Measurements from ENCODE around the gene FAM13C. TPM values are rescaled to one million over a fixed set of nuclear protein-coding genes. Genes with fewer than 3 reads are reported as not detected.
A peak's percentile ranks its signal among the peaks of the same experiment; 100 is the strongest.

Gene FAM13C
- total and polyA plus RNA-seq, 10 donors: 1.5 to 19.7 (median 8.9) TPM

DNA sequence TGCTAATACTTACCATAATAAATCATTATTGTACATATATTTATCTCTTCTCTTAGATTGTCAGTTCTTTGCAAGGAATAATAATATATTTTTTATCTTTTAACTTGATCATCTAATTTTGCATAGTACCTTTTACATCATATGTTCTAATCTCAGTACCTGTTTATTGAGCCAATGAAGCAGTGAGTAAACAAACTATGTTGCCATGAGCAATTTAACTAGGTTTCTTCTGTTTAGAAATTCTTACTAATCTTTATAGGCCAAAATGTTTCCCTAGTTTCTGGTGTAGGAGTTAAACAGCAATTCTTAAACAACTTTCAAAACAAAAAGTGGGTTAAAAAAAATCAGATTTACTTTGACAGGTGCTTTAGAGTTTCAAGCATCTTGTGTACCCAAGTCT is 124.6 kb downstream of the FAM13C start:
- Histone ChIP-seq H3K9me3 (no peaks in the 10 kb centered on the region), H3K27me3 (replicated peaks in 1 of 7) (no peaks in the 10 kb centered on the region), H3K4me3 (no peak overlapping the region), H3K4me1 (no peaks in the 10 kb centered on the region), H3K36me3 (no peaks in the 10 kb centered on the region), H3K27ac (no peak overlapping the region)
- intact Hi-C loops (cut with DNase I; ENCODE audit: low total_unique reads): no loop called here
- TF ChIP-seq POLR2AphosphoS5 (IDR thresholded peaks at IDR 0.05) (no peak), POLR2A (IDR thresholded peaks at IDR 0.05) (no peak)
- TF ChIP-seq, protein P1, sequence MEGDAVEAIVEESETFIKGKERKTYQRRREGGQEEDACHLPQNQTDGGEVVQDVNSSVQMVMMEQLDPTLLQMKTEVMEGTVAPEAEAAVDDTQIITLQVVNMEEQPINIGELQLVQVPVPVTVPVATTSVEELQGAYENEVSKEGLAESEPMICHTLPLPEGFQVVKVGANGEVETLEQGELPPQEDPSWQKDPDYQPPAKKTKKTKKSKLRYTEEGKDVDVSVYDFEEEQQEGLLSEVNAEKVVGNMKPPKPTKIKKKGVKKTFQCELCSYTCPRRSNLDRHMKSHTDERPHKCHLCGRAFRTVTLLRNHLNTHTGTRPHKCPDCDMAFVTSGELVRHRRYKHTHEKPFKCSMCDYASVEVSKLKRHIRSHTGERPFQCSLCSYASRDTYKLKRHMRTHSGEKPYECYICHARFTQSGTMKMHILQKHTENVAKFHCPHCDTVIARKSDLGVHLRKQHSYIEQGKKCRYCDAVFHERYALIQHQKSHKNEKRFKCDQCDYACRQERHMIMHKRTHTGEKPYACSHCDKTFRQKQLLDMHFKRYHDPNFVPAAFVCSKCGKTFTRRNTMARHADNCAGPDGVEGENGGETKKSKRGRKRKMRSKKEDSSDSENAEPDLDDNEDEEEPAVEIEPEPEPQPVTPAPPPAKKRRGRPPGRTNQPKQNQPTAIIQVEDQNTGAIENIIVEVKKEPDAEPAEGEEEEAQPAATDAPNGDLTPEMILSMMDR (IDR thresholded peaks at IDR 0.05 in 8 of 11, conservative IDR thresholded peaks at IDR 0.05 in 3 of 11): no peak
- no peak for DNase-seq

DNA sequence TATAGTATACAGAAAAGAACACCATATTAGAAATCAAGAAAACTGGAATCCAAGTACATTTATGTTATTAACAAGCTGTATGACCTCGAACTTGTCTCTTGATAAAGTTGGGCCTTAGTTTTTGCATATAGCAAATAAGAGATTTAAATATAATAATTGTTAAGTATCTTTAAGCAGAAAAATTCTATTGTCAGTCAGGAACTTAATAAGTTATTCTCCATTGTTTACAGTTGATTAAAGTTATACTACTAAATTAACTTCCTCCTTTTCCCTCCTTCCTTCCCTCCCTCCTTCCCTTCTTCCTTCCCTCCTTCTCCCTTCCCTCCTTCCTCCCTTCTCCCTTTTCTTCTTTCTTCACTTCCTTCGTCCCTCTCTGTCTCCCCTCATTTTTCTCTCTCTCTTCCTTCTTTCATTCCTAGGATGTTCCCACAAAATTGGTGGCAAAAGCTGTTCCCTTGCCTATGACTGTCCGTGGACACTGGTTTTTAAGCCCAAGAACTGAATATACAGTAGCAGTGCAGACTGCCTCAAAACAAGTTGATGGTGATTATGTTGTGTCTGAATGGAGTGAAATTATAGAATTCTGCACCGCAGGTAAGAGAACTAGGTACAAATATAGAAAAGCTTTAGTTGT is 126.2 kb downstream of the FAM13C start:
- intact Hi-C loops (cut with DNase I; ENCODE audit: low total_unique reads): no loop called here

DNA sequence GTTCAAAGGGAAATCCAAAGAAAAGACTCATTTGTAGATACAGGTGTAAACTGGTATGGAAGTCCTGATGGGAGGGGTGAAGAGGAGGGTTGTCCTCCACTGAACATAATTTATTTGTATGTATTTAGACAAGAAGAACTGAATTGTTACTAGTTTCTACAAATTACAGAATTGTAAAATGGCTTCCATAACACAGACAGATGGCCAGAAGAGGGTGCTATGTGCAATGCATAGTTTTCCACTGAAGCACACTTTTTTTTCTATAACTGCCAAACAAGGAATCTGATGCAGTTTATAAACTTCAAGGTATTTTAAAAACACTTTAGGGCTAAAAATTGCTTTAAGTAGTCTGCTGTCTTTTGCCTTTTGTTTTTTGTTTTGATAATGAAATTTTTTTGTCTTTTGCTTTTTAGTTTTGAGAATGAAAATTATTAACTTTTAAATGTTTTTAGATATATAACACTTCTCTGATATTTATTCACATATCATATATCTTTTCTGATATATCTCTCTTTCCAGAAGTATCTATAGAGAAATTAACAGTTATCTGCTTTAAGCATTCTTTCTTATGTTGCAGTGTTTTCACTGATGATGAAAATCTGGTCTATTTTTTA is 127.4 kb downstream of the FAM13C start:
- Histone ChIP-seq H3K4me3 (no peak overlapping the region), H3K4me1 (no peaks in the 10 kb centered on the region), H3K27me3 (replicated peaks in 1 of 7) (no peaks in the 10 kb centered on the region), H3K9me3 (no peaks in the 10 kb centered on the region), H3K36me3 (no peaks in the 10 kb centered on the region), H3K27ac (no peak overlapping the region)
- DNase-seq: no peak
- intact Hi-C loops (cut with DNase I; ENCODE audit: low total_unique reads): no loop called here
- TF ChIP-seq POLR2A (IDR thresholded peaks at IDR 0.05) (no peak), POLR2AphosphoS5 (IDR thresholded peaks at IDR 0.05) (no peak)
- TF ChIP-seq, protein P1 (IDR thresholded peaks at IDR 0.05 in 8 of 11, conservative IDR thresholded peaks at IDR 0.05 in 3 of 11): peak in 4 of 11 experiments; percentile 6 to 33 (median 28)

More for the DNA sequence above, 126.2 kb downstream of the FAM13C start:
- Histone ChIP-seq H3K9me3 (no peaks in the 10 kb centered on the region), H3K4me3 (no peak overlapping the region), H3K27me3 (replicated peaks in 1 of 7) (no peaks in the 10 kb centered on the region), H3K27ac (no peak overlapping the region), H3K4me1 (no peaks in the 10 kb centered on the region), H3K36me3 (no peaks in the 10 kb centered on the region)
- WGBS, 5 donors: 74 to 84% (median 77%) methylated on average over 4 of the region's 4 CpGs
- TF ChIP-seq POLR2A (IDR thresholded peaks at IDR 0.05) (no peak), POLR2AphosphoS5 (IDR thresholded peaks at IDR 0.05) (no peak)
- DNase-seq: no peak

DNA sequence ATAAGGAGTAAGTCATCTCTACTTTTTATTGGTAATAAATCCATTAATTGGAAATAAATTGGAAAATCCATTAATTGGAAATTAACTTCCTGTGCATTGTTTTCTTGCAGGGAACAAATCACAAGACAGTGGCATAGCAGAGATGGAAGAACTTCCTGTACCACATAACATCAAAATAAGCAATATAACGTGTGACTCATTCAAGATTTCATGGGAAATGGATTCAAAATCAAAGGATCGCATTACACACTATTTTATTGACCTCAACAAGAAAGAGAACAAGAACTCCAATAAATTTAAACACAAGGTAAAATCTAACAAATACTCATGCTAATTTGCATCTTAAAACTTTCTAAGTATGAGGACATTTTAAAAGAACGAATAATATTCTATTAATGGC is 128.2 kb downstream of the FAM13C start:
- intact Hi-C loops (cut with DNase I; ENCODE audit: low total_unique reads): no loop called here
- H3K27me3 ChIP-seq (replicated peaks in 1 of 7): no peaks in the 10 kb centered on the region
- H3K27ac ChIP-seq: no peak overlapping the region
- no peak for TF ChIP-seq POLR2AphosphoS5 (IDR thresholded peaks at IDR 0.05)
- H3K9me3 ChIP-seq: no peaks in the 10 kb centered on the region
- no peaks in the 10 kb centered on the region for H3K36me3 ChIP-seq
- WGBS, 5 donors: 67 to 81% (median 69%) methylated on average over 3 of the region's 3 CpGs
- no peak for DNase-seq
- H3K4me3 ChIP-seq: no peak overlapping the region
- H3K4me1 ChIP-seq: no peaks in the 10 kb centered on the region

DNA sequence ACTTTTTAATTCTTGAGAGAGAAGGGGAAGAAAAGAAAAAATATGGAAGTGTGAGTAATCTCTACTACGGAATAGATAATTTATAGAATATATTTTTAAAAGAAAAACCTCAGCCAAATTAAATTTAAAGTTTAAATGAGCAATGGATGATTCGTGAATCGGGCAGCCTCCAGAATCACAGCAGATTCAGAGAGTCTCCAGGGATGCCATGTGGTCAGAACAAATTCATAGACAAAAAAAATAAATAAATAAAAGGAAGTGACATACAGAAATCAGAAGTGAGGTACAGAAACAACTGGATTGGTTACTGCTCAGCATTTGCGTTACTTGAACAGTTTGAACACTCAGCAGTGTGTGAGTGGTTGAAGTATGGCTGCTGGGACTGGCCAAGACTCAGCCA is 132.9 kb downstream of the FAM13C start:
- TF ChIP-seq POLR2A (IDR thresholded peaks at IDR 0.05) (no peak), POLR2AphosphoS5 (IDR thresholded peaks at IDR 0.05) (no peak)
- TF ChIP-seq, protein P1 (IDR thresholded peaks at IDR 0.05 in 8 of 11, conservative IDR thresholded peaks at IDR 0.05 in 3 of 11): no peak
- H3K27me3 ChIP-seq (replicated peaks in 1 of 7): no peaks in the 10 kb centered on the region
- WGBS, 5 donors: 89 to 96% (median 93%) methylated on average over 4 of the region's 4 CpGs
- no peaks in the 10 kb centered on the region for H3K36me3 ChIP-seq
- no peaks in the 10 kb centered on the region for H3K4me1 ChIP-seq
- H3K4me3 ChIP-seq: no peak overlapping the region
- no peak for DNase-seq
- intact Hi-C loops (cut with DNase I; ENCODE audit: low total_unique reads): no loop called here
- no peak overlapping the region for H3K27ac ChIP-seq
- no peaks in the 10 kb centered on the region for H3K9me3 ChIP-seq

All from spleen (tissue), 11 donors.